Measurements from ENCODE around the gene ARHGDIA. TPM values are rescaled to one million over a fixed set of nuclear protein-coding genes. Genes with fewer than 3 reads are reported as not detected.

The ARHGDIA gene
- total RNA-seq, 4 donors from 2014 or later: 282 to 475 (median 350) TPM

GRCh38 chr17:81833160-81833920, 37.8 kb downstream of the ARHGDIA start, which contains the start of gene MCRIP1:
MCRIP1 (minus strand) TSS chr17:81833291; CDS start chr17:81824506, 8,785 bp downstream.
- no peaks in the 10 kb centered on the region for H3K9me3 ChIP-seq
- peak within 1 kb of the TSS; percentile 81 to 87 (median 84) for H3K4me3 ChIP-seq
- peaks cover 0 to 23% (median 14%) of the 10 kb centered on the region in 4 donors for H3K4me1 ChIP-seq
- peak; percentile 95 to 98 (median 98) for DNase-seq
- H3K36me3 ChIP-seq: no peaks in the 10 kb centered on the region
- no peaks in the 10 kb centered on the region for H3K27me3 ChIP-seq
- H3K27ac ChIP-seq: peak within 1 kb of the TSS; percentile 85 to 99 (median 94)
- TF ChIP-seq CTCF (IDR thresholded peaks at IDR 0.05) (no peak), POLR2A (IDR thresholded peaks at IDR 0.05) (peak; percentile 86 to 93)

GRCh38 chr17:81832608-81833159, 38.5 kb downstream of the ARHGDIA start:
- peaks cover 0 to 23% (median 14%) of the 10 kb centered on the region in 4 donors for H3K4me1 ChIP-seq
- TF ChIP-seq POLR2A (IDR thresholded peaks at IDR 0.05) (peak; percentile 19 to 21), CTCF (IDR thresholded peaks at IDR 0.05) (no peak)

GRCh38 chr17:81831957-81832607, 39.1 kb downstream of the ARHGDIA start:
- no peaks in the 10 kb centered on the region for H3K36me3 ChIP-seq
- H3K4me1 ChIP-seq: peaks cover 0 to 23% (median 14%) of the 10 kb centered on the region in 4 donors
- H3K9me3 ChIP-seq: no peaks in the 10 kb centered on the region
- peak overlapping the region; percentile 74 to 85 (median 82) for H3K4me3 ChIP-seq
- H3K27me3 ChIP-seq: no peaks in the 10 kb centered on the region
- DNase-seq: peak in 1 of 3 donors; percentile 28
- H3K27ac ChIP-seq: peak overlapping the region; percentile 84 to 99 (median 86)
- TF ChIP-seq CTCF (IDR thresholded peaks at IDR 0.05): no peak
- no peak for TF ChIP-seq POLR2A (IDR thresholded peaks at IDR 0.05)

More at GRCh38 chr17:81832608-81833159, 38.5 kb downstream of the ARHGDIA start:
- H3K27ac ChIP-seq: peak overlapping the region; percentile 84 to 99 (median 86)
- H3K27me3 ChIP-seq: no peaks in the 10 kb centered on the region
- H3K9me3 ChIP-seq: no peaks in the 10 kb centered on the region
- DNase-seq: peak in 2 of 3 donors; percentile 32 to 61
- H3K36me3 ChIP-seq: no peaks in the 10 kb centered on the region
- H3K4me3 ChIP-seq: peak overlapping the region; percentile 74 to 85 (median 82)

- H3K9me3 ChIP-seq: no peaks in the 10 kb centered on the region
- DNase-seq: no peak
- no peak overlapping the region for H3K27ac ChIP-seq
- H3K4me1 ChIP-seq: peaks cover 0 to 23% (median 14%) of the 10 kb centered on the region in 4 donors
- H3K36me3 ChIP-seq: no peaks in the 10 kb centered on the region
- no peaks in the 10 kb centered on the region for H3K27me3 ChIP-seq
- no peak for TF ChIP-seq CTCF (IDR thresholded peaks at IDR 0.05)
- TF ChIP-seq POLR2A (IDR thresholded peaks at IDR 0.05): no peak
- H3K4me3 ChIP-seq: peak overlapping the region in 1 of 4 donors; percentile 74
Observed at GRCh38 chr17:81831563-81831956, 39.6 kb downstream of the ARHGDIA start.

- Histone ChIP-seq H3K36me3 (no peaks in the 10 kb centered on the region), H3K4me3 (no peak overlapping the region), H3K4me1 (peaks cover 0 to 23% (median 14%) of the 10 kb centered on the region in 4 donors), H3K9me3 (no peaks in the 10 kb centered on the region), H3K27ac (no peak overlapping the region), H3K27me3 (no peaks in the 10 kb centered on the region)
- no peak for TF ChIP-seq CTCF (IDR thresholded peaks at IDR 0.05)
- no peak for TF ChIP-seq POLR2A (IDR thresholded peaks at IDR 0.05)
- DNase-seq: no peak
Observed at GRCh38 chr17:81829858-81830257, 41.3 kb downstream of the ARHGDIA start.

Data from Peyer's patch (tissue), 4 donors.